Measurements from ENCODE around the gene CCDC33.

GRCh38 chr15:74259821-74260607 is 23.9 kb downstream of the CCDC33 start:
- TF ChIP-seq CTCF (IDR thresholded peaks at IDR 0.05; ENCODE audit: extremely low read depth in 1 of 2, insufficient read depth in 1 of 2, low read depth in 1 of 2, low read length in 2 of 2) (no peak), POLR2AphosphoS5 (IDR thresholded peaks at IDR 0.05; ENCODE audit: insufficient read depth, low read depth, low read length) (no peak), POLR2A (IDR thresholded peaks at IDR 0.05; ENCODE audit: low read depth, low read length) (no peak), MYC (IDR thresholded peaks at IDR 0.05; ENCODE audit: low read depth, low read length) (no peak), EZH2 (IDR thresholded peaks at IDR 0.05; ENCODE audit: borderline replicate concordance, low read depth, low read length, severe bottlenecking) (no peak), FOS (IDR thresholded peaks at IDR 0.05; ENCODE audit: borderline replicate concordance, insufficient read depth, low read length) (no peak), MAX (IDR thresholded peaks at IDR 0.05; ENCODE audit: insufficient read depth, insufficient read length) (no peak), JUN (IDR thresholded peaks at IDR 0.05; ENCODE audit: borderline replicate concordance, insufficient read depth, insufficient read length, low read depth) (no peak), GATA2 (IDR thresholded peaks at IDR 0.05; ENCODE audit: insufficient read depth, insufficient read length, low read depth, low read length) (no peak)

Measured in endothelial cell of umbilical vein (primary cell).